Sciatic nerve (tissue), 2 donors: ENCODE data around the gene PNPO. TPM values are rescaled to one million over a fixed set of nuclear protein-coding genes. Genes with fewer than 3 reads are reported as not detected.
"Not testable (repeated sequence)": the region's sequence is repeated elsewhere in the genome, so short reads cannot be mapped to it uniquely, and the experiment has no call there.

Source experiments
- ATAC-seq: fragments of 200-7000 bp; cut with Tn5 transposase; one replicate; pipeline ENCODE4 v1.9.1; 2020; ENCODE audit warnings: mild to moderate bottlenecking, moderate library complexity
- DNase-seq: peaks from one replicate; pipeline ENCODE4 v3.0.0-alpha.2; 2020; ENCODE audit warnings: low spot score
- intact Hi-C: fragments of 100-400 bp; cut with DNase I; formaldehyde crosslinking; loops from one replicate; pipeline ENCODE4 v1.14.2; 2022
- total RNA-seq: library from RNA; stranded (reverse); fragmentation: NEBNext Ultra II Directional; extraction: Animal tissue kit (Norgen Biotek cat#: 25700); gene quantifications from one replicate; pipeline ENCODE4 v1.2.1, GENCODE V29; 2021
- donor health status: DM: no; HTN: no; CAD: no.
- donor health status: DM: no; HTN: no; CAD: no.

The PNPO gene
- total RNA-seq, 1 donor from 2014 or later: 20.0 TPM

DNA sequence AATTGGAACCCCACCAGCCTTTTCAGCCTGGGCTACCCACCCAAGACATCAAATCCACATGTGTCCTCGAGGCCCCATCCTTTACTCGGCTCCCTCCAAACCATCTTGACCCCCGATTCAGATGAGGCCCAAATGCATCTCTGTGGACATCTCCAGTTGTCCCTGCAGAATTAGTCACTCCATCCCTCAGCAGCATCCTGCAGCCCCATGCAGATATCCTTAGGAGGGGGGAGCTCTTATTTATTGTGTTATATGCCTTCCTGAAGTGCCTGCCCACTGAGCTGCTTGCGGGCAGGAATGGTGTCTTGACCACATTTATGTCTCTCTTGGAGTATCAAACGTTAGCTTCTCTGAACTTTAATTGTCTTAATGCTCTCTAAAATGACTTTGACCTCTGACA is 45.1 kb downstream of the PNPO start:
- ATAC-seq: no peak
- intact Hi-C loops: no loop called here
- DNase-seq: no peak

- intact Hi-C loops: no loop called here
- DNase-seq (no peak), ATAC-seq (peak; percentile 44)
These were observed 46.0 kb downstream of the PNPO start for GRCh38 chr17:47987240-47987835.

DNA sequence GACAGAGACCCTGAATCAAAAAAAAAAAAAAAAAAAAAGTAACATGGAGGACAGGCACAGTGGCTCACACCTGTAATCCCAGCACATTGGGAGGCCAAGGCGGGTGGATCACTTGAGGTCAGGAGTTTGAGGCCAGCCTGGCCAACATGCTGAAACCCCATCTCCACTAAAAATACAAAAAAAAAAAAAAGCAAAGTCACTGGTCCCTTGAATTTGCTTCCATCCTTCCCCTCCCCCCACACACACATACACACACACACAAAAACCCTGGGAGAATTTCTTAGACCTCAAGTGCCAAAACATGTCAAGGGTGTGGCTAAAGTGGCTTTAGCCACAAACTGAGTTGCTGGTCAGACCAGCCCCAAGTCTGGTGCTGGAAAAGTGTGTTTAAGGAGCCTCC is 47.1 kb downstream of the PNPO start:
- DNase-seq, intact Hi-C loops, ATAC-seq: not testable (repeated sequence)

- DNase-seq (no peak), ATAC-seq (no peak)
- intact Hi-C loops: no loop called here
These were observed 47.8 kb downstream of the PNPO start for GRCh38 chr17:47989159-47989558.

DNA sequence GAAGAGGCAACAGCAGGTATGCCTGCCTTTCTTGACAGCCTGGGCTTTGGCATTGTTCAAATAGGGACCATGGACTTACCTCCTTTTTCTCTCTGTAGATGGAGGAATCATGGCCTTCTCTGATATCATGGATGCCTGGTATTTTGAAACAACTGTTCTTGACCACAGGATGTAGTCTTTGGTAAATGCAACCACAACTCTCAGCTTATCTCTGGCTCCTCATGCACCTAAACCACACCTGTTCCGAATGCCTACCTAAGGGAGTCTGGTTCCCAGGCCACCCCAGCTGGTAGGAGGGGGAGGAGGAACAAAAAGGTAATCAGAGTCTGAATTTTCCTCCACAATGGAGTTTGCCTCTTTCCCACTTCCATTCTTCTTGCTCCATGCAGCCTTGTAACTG is 48.3 kb downstream of the PNPO start:
- intact Hi-C loops: no loop called here
- DNase-seq: no peak
- ATAC-seq: no peak

- ATAC-seq (no peak), DNase-seq (no peak)
- intact Hi-C loops: no loop called here
These were observed 49.8 kb downstream of the PNPO start for GRCh38 chr17:47990962-47991731.

DNA sequence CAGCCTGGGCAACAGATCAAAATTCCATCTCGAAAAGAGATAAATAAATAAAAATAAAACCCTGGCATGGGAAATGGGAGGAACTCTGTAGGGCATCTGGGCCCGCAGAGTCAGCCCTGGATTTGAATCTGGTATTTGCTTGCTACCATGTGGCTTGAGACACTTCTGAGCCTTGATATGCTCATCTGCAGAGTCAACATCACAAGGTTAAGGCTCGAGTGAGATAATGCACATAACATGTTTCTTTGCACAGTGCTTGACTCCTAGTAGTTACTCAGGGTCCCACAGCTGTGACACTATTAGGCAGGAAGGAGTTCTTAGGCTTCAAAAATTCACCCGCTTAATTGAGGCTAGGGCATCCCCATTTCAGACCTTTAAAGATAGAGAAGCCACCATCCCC is 50.8 kb downstream of the PNPO start:
- intact Hi-C loops: no loop called here
- ATAC-seq: no peak
- no peak for DNase-seq

GRCh38 chr17:47993031-47993564 is 51.7 kb downstream of the PNPO start:
- intact Hi-C loops: no loop called here
- DNase-seq (no peak), ATAC-seq (no peak)

DNA sequence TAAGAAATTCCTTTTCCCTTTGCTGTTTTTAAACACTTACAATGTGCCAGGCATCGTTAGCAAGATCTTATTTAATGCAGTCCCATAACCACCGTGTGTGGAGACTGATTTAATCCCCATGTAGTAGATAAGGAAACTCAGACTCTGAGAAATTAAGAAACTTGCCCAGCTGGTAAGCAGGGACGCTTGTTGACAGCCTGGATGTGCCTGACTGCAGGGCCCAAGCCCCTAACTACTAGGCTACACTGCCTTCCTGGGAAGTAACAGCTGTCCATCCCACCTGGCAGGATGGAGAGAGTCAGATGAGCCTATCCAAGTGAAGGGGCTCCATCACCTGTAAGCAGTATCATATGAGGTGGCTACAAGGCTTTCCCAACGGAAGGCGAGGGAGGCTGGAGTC is 52.6 kb downstream of the PNPO start:
- intact Hi-C loops: no loop called here
- ATAC-seq: no peak
- no peak for DNase-seq

GRCh38 chr17:47994724-47995123 is 53.4 kb downstream of the PNPO start:
- ATAC-seq: no peak
- intact Hi-C loops: no loop called here
- no peak for DNase-seq

DNA sequence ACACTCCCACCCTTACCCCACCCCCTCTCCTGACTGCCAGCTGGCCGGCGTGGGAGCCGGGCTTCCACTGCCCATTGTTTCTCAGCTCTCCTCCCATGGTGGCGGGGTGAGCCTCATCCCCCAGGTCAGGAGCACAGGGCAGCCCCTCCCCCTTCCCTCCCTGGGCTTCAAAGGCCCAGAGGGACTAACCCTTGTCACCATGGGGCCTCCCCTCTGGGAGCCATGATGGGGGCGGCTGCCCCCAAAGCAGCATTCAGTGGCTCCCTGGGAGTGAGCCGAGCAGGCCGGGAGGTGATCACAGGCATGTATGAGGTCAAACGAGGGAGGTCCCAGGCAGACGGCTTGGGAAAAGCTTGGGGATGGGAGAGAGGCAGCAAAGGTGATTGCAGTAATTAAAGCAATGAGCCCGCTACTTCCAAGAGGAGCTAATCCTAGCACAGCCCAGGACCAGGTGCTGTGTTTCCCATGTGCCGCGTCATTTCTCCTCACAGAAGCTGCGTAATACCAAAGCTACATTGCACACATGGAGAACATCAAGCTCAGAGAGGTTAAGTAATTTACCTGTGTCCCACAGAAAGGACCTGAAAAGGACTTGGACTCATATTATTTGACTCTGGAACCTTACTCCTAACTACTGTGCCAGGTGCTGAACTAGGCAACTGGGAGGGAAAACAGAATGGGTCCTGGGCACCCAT is 54.0 kb downstream of the PNPO start:
- no peak for DNase-seq
- ATAC-seq: no peak
- intact Hi-C loops: no loop called here

DNA sequence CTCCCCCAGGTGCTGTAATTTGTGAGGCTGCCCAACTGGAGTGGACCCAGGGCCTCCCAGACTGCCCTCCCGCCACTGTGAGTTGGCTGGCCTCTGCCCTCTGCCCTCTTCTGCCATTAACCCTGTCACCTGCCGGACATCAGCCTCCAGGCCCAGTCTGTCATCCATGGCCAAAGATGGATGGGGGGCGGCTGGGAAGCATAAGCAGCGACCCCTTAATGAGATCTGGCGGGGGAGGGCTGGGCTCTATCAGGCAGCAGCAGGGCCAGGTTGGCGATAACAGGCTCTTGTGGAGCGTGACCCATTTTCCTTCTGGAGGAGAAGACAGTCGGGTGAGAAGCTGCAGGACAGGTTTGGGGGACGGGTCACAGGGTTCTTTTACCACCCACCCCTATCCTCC is 54.8 kb downstream of the PNPO start:
- no peak for ATAC-seq
- intact Hi-C loops: no loop called here

GRCh38 chr17:47997586-47997985 is 56.2 kb downstream of the PNPO start:
- intact Hi-C loops: no loop called here
- ATAC-seq: no peak
- no peak for DNase-seq

More for the DNA sequence above, 54.8 kb downstream of the PNPO start:
- DNase-seq: no peak

- ATAC-seq (no peak), DNase-seq (no peak)
- intact Hi-C loops: no loop called here
These were observed 56.7 kb downstream of the PNPO start for GRCh38 chr17:47998044-47998443.

Other genes starting within 250 kb of the PNPO start
- gene TBKBP1, start 247.4 kb upstream of the PNPO start, total RNA-seq: 19.9 TPM
- 1.1 TPM for gene TBX21, start 208.3 kb upstream of the PNPO start, total RNA-seq
- gene OSBPL7, start 119.8 kb upstream of the PNPO start, total RNA-seq: 13.5 TPM
- 26.6 TPM for gene MRPL10, start 110.0 kb upstream of the PNPO start, total RNA-seq
- 0.89 TPM for gene LRRC46, start 109.9 kb upstream of the PNPO start, total RNA-seq
- 39.4 TPM for gene SCRN2, start 100.3 kb upstream of the PNPO start, total RNA-seq
- gene SP6, start 90.4 kb upstream of the PNPO start, total RNA-seq: 0.62 TPM
- gene SP2, start 45.3 kb upstream of the PNPO start, total RNA-seq: 24.2 TPM
- not detected for gene PRR15L, start 16.3 kb downstream of the PNPO start, total RNA-seq
- gene CDK5RAP3, start 29.5 kb downstream of the PNPO start, total RNA-seq: 187 TPM
- 72.7 TPM for gene COPZ2, start 96.2 kb downstream of the PNPO start, total RNA-seq
- 287 TPM for gene NFE2L1, start 106.8 kb downstream of the PNPO start, total RNA-seq
- 53.0 TPM for gene CBX1, start 159.9 kb downstream of the PNPO start, total RNA-seq
- gene SNX11, start 166.2 kb downstream of the PNPO start, total RNA-seq: 18.5 TPM